WTC11 (cell line): ENCODE measurements around the gene KTI12. TPM values are rescaled to one million over a fixed set of nuclear protein-coding genes. Genes with fewer than 3 reads are reported as not detected.

Experiments used
- ATAC-seq: fragments of 200-7000 bp; cut with Tn5 transposase; 2 replicates; pipeline ENCODE4 v1.10.0; 2021; ENCODE audit warnings: mild to moderate bottlenecking, moderate library complexity
- CTCF ChIA-PET: fragments of 300-600 bp; sonication (Branson Sonifier 250); formaldehyde crosslinking; loops from one replicate; lab custom pipeline; 2021; ENCODE audit warnings: antibody characterized with exemption; lab: Charles Lee
- POLR2A ChIA-PET: fragments of 350-600 bp; sonication (Branson Sonifier 250); formaldehyde crosslinking; loops from one replicate; lab custom pipeline; 2021; ENCODE audit warnings: antibody characterized with exemption; lab: Charles Lee
- DNase-seq: peaks from one replicate; pipeline ENCODE4 v3.0.0; 2021; ENCODE audit warnings: low spot score
- H3K27ac Mint-ChIP-seq: 2 replicates; pipeline ENCODE4 v1.8.0; 2021; ENCODE audit warnings: mixed read lengths
- H3K27me3 Mint-ChIP-seq: 2 replicates; pipeline ENCODE4 v1.8.0; 2021; ENCODE audit warnings: low read depth, mild to moderate bottlenecking, moderate library complexity, mixed read lengths
- H3K36me3 Mint-ChIP-seq: 2 replicates; pipeline ENCODE4 v1.8.0; 2021; ENCODE audit warnings: mixed read lengths
- H3K4me1 Mint-ChIP-seq: 2 replicates; pipeline ENCODE4 v1.8.0; 2022; ENCODE audit warnings: mixed read lengths
- H3K4me3 Mint-ChIP-seq: 2 replicates; pipeline ENCODE4 v1.8.0; 2021; ENCODE audit warnings: mild to moderate bottlenecking, moderate library complexity, mixed read lengths
- H3K9me3 Mint-ChIP-seq: 2 replicates; pipeline ENCODE4 v1.8.0; 2021; ENCODE audit warnings: mixed read lengths
- CBFB ChIP-seq: sonication (generic); formaldehyde crosslinking; IDR thresholded peaks from 2 replicates; pipeline ENCODE4 v1.8.1; 2022; ENCODE audit warnings: mild to moderate bottlenecking, low read depth, missing genetic modification reagents
- E2F1 ChIP-seq: sonication (generic); formaldehyde crosslinking; IDR thresholded peaks from 2 replicates; pipeline ENCODE4 v1.8.0; 2022; ENCODE audit warnings: mild to moderate bottlenecking, missing genetic modification reagents
- E2F4 ChIP-seq: sonication (generic); formaldehyde crosslinking; IDR thresholded peaks from 2 replicates; pipeline ENCODE4 v1.8.1; 2022; ENCODE audit warnings: low read depth, mild to moderate bottlenecking, moderate library complexity, missing genetic modification reagents, borderline replicate concordance
- FOXK1 ChIP-seq: sonication (generic); formaldehyde crosslinking; IDR thresholded peaks from 2 replicates; pipeline ENCODE4 v1.8.0; 2022; ENCODE audit warnings: mild to moderate bottlenecking, moderate library complexity, missing genetic modification reagents
- HMGXB4 ChIP-seq: sonication (generic); formaldehyde crosslinking; IDR thresholded peaks from 2 replicates; pipeline ENCODE4 v1.8.1; 2023; ENCODE audit warnings: mild to moderate bottlenecking, moderate library complexity, missing genetic modification reagents
- KAT7 ChIP-seq: sonication (generic); formaldehyde crosslinking; IDR thresholded peaks from 2 replicates; pipeline ENCODE4 v1.8.1; 2023; ENCODE audit warnings: missing genetic modification reagents, mild to moderate bottlenecking, borderline replicate concordance
- MAX ChIP-seq: sonication (generic); formaldehyde crosslinking; IDR thresholded peaks from 2 replicates; pipeline ENCODE4 v1.8.0; 2022; ENCODE audit warnings: mild to moderate bottlenecking, missing genetic modification reagents
- MLX ChIP-seq: sonication (generic); formaldehyde crosslinking; IDR thresholded peaks from 2 replicates; pipeline ENCODE4 v1.8.1; 2023; ENCODE audit warnings: mild to moderate bottlenecking, missing genetic modification reagents, moderate library complexity
- NFATC4 ChIP-seq: fragments of 250-450 bp; sonication (Bioruptor Pico); IDR thresholded peaks from 2 replicates; pipeline ENCODE4 v1.9.0; 2021; ENCODE audit warnings: mild to moderate bottlenecking
- NFE2L1 ChIP-seq: sonication (generic); formaldehyde crosslinking; IDR thresholded peaks from 2 replicates; pipeline ENCODE4 v1.8.1; 2023; ENCODE audit warnings: missing genetic modification reagents
- OVOL2 ChIP-seq: fragments of 250-450 bp; sonication (Bioruptor Pico); IDR thresholded peaks from 2 replicates; pipeline ENCODE4 v1.9.0; 2021; ENCODE audit warnings: mild to moderate bottlenecking, borderline replicate concordance
- PREB ChIP-seq: sonication (generic); formaldehyde crosslinking; IDR thresholded peaks from 2 replicates; pipeline ENCODE4 v1.8.1; 2022; ENCODE audit warnings: mild to moderate bottlenecking, missing genetic modification reagents, moderate library complexity, borderline replicate concordance
- RELA ChIP-seq: sonication (generic); formaldehyde crosslinking; IDR thresholded peaks from 2 replicates; pipeline ENCODE4 v1.8.1; 2022; ENCODE audit warnings: missing genetic modification reagents, mild to moderate bottlenecking, borderline replicate concordance
- SMAD4 ChIP-seq: sonication (generic); formaldehyde crosslinking; IDR thresholded peaks from 2 replicates; pipeline ENCODE4 v1.8.0; 2022; ENCODE audit warnings: mild to moderate bottlenecking, missing genetic modification reagents
- TEAD1 ChIP-seq: sonication (generic); formaldehyde crosslinking; IDR thresholded peaks from 2 replicates; pipeline ENCODE4 v1.8.0; 2022; ENCODE audit warnings: mild to moderate bottlenecking, missing genetic modification reagents
- TP53 ChIP-seq: sonication (generic); formaldehyde crosslinking; IDR thresholded peaks from 2 replicates; pipeline ENCODE4 v1.8.1; 2023; ENCODE audit warnings: mild to moderate bottlenecking, missing genetic modification reagents
- USF1 ChIP-seq: sonication (generic); formaldehyde crosslinking; IDR thresholded peaks from 2 replicates; pipeline ENCODE4 v1.8.0; 2022; ENCODE audit warnings: mild to moderate bottlenecking, missing genetic modification reagents
- USF2 ChIP-seq: sonication (generic); formaldehyde crosslinking; IDR thresholded peaks from 2 replicates; pipeline ENCODE4 v1.8.1; 2023; ENCODE audit warnings: mild to moderate bottlenecking, missing genetic modification reagents, moderate library complexity
- ZMAT4 ChIP-seq: fragments of 250-450 bp; sonication (Bioruptor Pico); IDR thresholded peaks from 2 replicates; pipeline ENCODE4 v1.9.0; 2021; ENCODE audit warnings: mild to moderate bottlenecking
- ZNF219 ChIP-seq: sonication (generic); formaldehyde crosslinking; IDR thresholded peaks from 2 replicates; pipeline ENCODE4 v1.8.0; 2023; ENCODE audit warnings: missing genetic modification reagents, mild to moderate bottlenecking, borderline replicate concordance
- ZNF232 ChIP-seq: sonication (generic); formaldehyde crosslinking; IDR thresholded peaks from 2 replicates; pipeline ENCODE4 v1.8.0; 2022; ENCODE audit warnings: mild to moderate bottlenecking, missing genetic modification reagents
- ZNF281 ChIP-seq: sonication (generic); formaldehyde crosslinking; IDR thresholded peaks from 2 replicates; pipeline ENCODE4 v1.8.0; 2023; ENCODE audit warnings: mild to moderate bottlenecking, missing genetic modification reagents
- ZNF396 ChIP-seq: fragments of 250-450 bp; sonication (Bioruptor Pico); IDR thresholded peaks from 2 replicates; pipeline ENCODE4 v1.8.0; 2021; ENCODE audit warnings: mild to moderate bottlenecking, moderate library complexity, borderline replicate concordance
- ZNF671 ChIP-seq: fragments of 250-450 bp; sonication (Bioruptor Pico); IDR thresholded peaks from 2 replicates; pipeline ENCODE4 v1.8.0; 2021; ENCODE audit warnings: mild to moderate bottlenecking
- total RNA-seq: library from RNA; stranded (reverse); gene quantifications from 3 replicates; pipeline ENCODE4 v1.2.3, GENCODE V29; 2021

KTI12 gene
- total RNA-seq, 1 experiment from 2014 or later = 10.1 TPM

- peak within 1 kb of the TSS; percentile 97 for H3K4me3 Mint-ChIP-seq
- POLR2A ChIA-PET = interaction anchor here (1.0 to 2.3 kb wide), 6 partner anchors 20 to 347 kb away, joined by 4 to 11 read pairs (median 7); partner anchors contain the start of genes KTI12, ORC1 and PRPF38A
- CTCF ChIA-PET = interaction anchor here (0.6 to 2.6 kb wide), 2 partner anchors 292 to 1388 kb away, joined by 3 to 12 read pairs; no protein-coding TSS in a partner anchor
- peak within 1 kb of the TSS; percentile 99 for H3K27ac Mint-ChIP-seq
- no peaks in the 10 kb centered on the region for H3K9me3 Mint-ChIP-seq
- peaks cover 33% of the 10 kb centered on the region for H3K4me1 Mint-ChIP-seq
- no peaks in the 10 kb centered on the region for H3K27me3 Mint-ChIP-seq
- H3K36me3 Mint-ChIP-seq = peaks cover 33% of the 10 kb centered on the region
- ATAC-seq (peak; percentile 90), DNase-seq (peak; percentile 98)
- TF ChIP-seq HMGXB4 (CRISPR knock-in tag) (0 out of 2 replicates have a peak, but pooled peaks have one; percentile 38), USF1 (CRISPR knock-in tag) (peak; percentile 89), MLX (CRISPR knock-in tag) (no peak), FOXK1 (CRISPR knock-in tag) (peak; percentile 62), KAT7 (no peak; the same call in 1 of the 2 replicates), OVOL2 (no peak), RELA (CRISPR knock-in tag) (peak; percentile 51; the same call in 1 of the 2 replicates), E2F1 (CRISPR knock-in tag) (no peak), E2F4 (CRISPR knock-in tag) (no peak), ZMAT4 (CRISPR knock-in tag) (no peak), SMAD4 (CRISPR knock-in tag) (no peak), USF2 (CRISPR knock-in tag) (peak; percentile 91), ZNF671 (CRISPR knock-in tag) (0 out of 2 replicates have a peak, but pooled peaks have one; percentile 37), ZNF281 (CRISPR knock-in tag) (peak; percentile 72; the same call in 1 of the 2 replicates), PREB (CRISPR knock-in tag) (0 out of 2 replicates have a peak, but pooled peaks have one; percentile 23), ZNF396 (no peak), CBFB (CRISPR knock-in tag) (peak; percentile 83; the same call in 1 of the 2 replicates), MAX (CRISPR knock-in tag) (peak; percentile 97), TP53 (CRISPR knock-in tag) (0 out of 2 replicates have a peak, but pooled peaks have one; percentile 75), ZNF232 (CRISPR knock-in tag) (no peak), ZNF219 (CRISPR knock-in tag) (peak; percentile 55; the same call in 1 of the 2 replicates), NFATC4 (CRISPR knock-in tag) (0 out of 2 replicates have a peak, but pooled peaks have one; percentile 49), TEAD1 (CRISPR knock-in tag) (peak; percentile 36; the same call in 1 of the 2 replicates), NFE2L1 (CRISPR knock-in tag) (peak; percentile 78; the same call in 1 of the 2 replicates)
Observed at GRCh38 chr1:52056163-52056936, 22.7 kb upstream of the KTI12 start, which contains the start of gene BTF3L4. Gene BTF3L4, plus strand, starts transcription at chr1:52056295. Its CDS starts 3,553 bp downstream, at chr1:52059848.
